PC-9 (cell line): Measurements from ENCODE around the gene CTRB2. TPM values are rescaled to one million over a fixed set of nuclear protein-coding genes. Genes with fewer than 3 reads are reported as not detected.
A peak's percentile ranks its signal among the peaks of the same experiment; 100 is the strongest.

Source experiments
- BruUV-seq: library from RNA; stranded (reverse); fragments of 400-500 nt; replicated peaks from 2 replicates; lab custom pipeline; 2021; lab: Mats Ljungman, UMichigan
- CTCF ChIA-PET: fragments of 300-600 bp; sonication (Branson Sonifier 250); formaldehyde crosslinking; loops from one replicate; lab custom pipeline; 2022; ENCODE audit warnings: antibody characterized with exemption; lab: Charles Lee
- POLR2A ChIA-PET: fragments of 300-600 bp; sonication (Branson Sonifier 250); formaldehyde crosslinking; loops from one replicate; lab custom pipeline; 2022; ENCODE audit warnings: antibody characterized with exemption; ENCODE audit not compliant: unreplicated experiment; lab: Charles Lee
- DNase-seq, 2 experiments: peaks; one replicate each; pipeline versions ENCODE4 v3.0.0 to v3.0.0-alpha.2; 2015 to 2022; ENCODE audit warnings: mixed read lengths in 1 of 2
- H2AFZ ChIP-seq: fragments of 200-600 bp; sonication (generic); 2 replicates; pipeline ENCODE4 v1.8.1; 2017; ENCODE audit warnings: antibody characterized with exemption
- H3F3A ChIP-seq: fragments of 200-600 bp; sonication (generic); 2 replicates; pipeline ENCODE4 v1.8.1; 2017; ENCODE audit warnings: antibody characterized with exemption, mild to moderate bottlenecking, low read depth; ENCODE audit not compliant: insufficient read depth
- H3K27ac ChIP-seq: fragments of 200-600 bp; sonication (generic); 2 replicates; pipeline ENCODE4 v1.6.1; 2016; ENCODE audit warnings: mixed run types
- H3K27me3 ChIP-seq: fragments of 200-600 bp; sonication (generic); 2 replicates; pipeline ENCODE4 v1.6.1; 2016; ENCODE audit warnings: low read depth, mixed run types; ENCODE audit not compliant: insufficient read depth
- H3K36me3 ChIP-seq: fragments of 200-600 bp; sonication (generic); 2 replicates; pipeline ENCODE4 v1.6.1; 2016; ENCODE audit warnings: low read depth, mixed run types
- H3K4me1 ChIP-seq: fragments of 200-600 bp; sonication (generic); replicated peaks from 2 replicates; pipeline ENCODE4 v1.6.1; 2016; ENCODE audit warnings: mixed run types; ENCODE audit not compliant: insufficient read depth
- H3K4me2 ChIP-seq: fragments of 200-600 bp; sonication (generic); 2 replicates; pipeline ENCODE4 v1.6.1; 2017; ENCODE audit warnings: mixed run types
- H3K4me3 ChIP-seq: fragments of 200-600 bp; sonication (generic); 2 replicates; pipeline ENCODE4 v1.6.1; 2016; ENCODE audit warnings: mixed run types
- H3K79me2 ChIP-seq: fragments of 200-600 bp; sonication (generic); 2 replicates; pipeline ENCODE4 v1.6.1; 2017; ENCODE audit warnings: low read depth, mixed run types
- H3K9me2 ChIP-seq: fragments of 200-600 bp; sonication (generic); 2 replicates; pipeline ENCODE4 v1.8.1; 2017; ENCODE audit warnings: mild to moderate bottlenecking; ENCODE audit not compliant: insufficient read depth
- H3K9me3 ChIP-seq: fragments of 200-600 bp; sonication (generic); 2 replicates; pipeline ENCODE4 v1.8.1; 2016; ENCODE audit warnings: low read depth; ENCODE audit not compliant: insufficient read depth
- H4K20me1 ChIP-seq: fragments of 200-600 bp; sonication (generic); 2 replicates; pipeline ENCODE4 v1.8.1; 2017; ENCODE audit not compliant: insufficient read depth
- EZH2 ChIP-seq: fragments of 200-600 bp; sonication (generic); IDR thresholded peaks from 2 replicates; pipeline ENCODE4 v1.8.0; 2017; ENCODE audit warnings: antibody characterized with exemption, low read depth
- intact Hi-C: fragments of 100-400 bp; cut with micrococcal nuclease; formaldehyde crosslinking; loops from one replicate; pipeline ENCODE4 v1.10.0; 2022; ENCODE audit not compliant: unreplicated experiment
- total RNA-seq: library from RNA; stranded (reverse); gene quantifications from 2 replicates; pipeline ENCODE4 v1.2.3, GENCODE V29; 2021
- TF ChIP-seq, protein P1 (sequence below): fragments of 200-600 bp; sonication (generic); conservative IDR thresholded peaks from 2 replicates; pipeline ENCODE4 v1.6.1; 2017; ENCODE audit warnings: mixed run types, antibody characterized with exemption, mild to moderate bottlenecking, moderate library complexity

Gene CTRB2
- total RNA-seq, 1 experiment from 2014 or later: not detected

DNA sequence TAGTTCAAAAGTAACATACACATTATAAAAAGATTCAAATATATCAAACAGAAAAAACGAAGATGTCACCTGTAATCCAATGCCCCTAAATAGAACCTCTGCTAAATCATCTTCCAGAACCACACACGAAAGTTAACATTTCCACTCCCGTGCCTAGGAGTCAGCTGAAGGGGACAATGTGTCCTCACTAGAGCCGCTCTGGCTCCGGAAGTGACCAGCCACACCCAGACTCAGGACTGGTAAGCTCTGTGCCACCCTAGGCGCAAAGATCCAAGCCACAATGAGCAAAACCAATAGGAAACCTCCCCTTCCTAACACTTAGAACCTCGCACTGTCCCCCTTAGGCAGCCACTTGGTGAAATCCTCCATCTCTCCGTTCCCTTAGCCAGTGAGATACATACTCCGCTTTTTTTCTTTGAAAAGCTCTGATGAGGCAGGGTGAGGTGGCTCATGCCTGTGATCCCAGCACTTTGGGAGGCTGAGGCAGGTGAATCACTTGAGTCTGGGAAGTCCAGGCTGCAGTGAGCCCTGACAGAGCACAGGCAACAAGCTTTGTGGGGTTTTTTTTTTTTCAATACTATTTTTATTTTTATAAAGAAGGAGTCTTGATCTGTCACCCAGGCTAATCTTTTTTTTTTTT lies 23.6 kb upstream of the CTRB2 start:
- H3K27me3 ChIP-seq: no peaks in the 10 kb centered on the region
- intact Hi-C loops: loop anchor here (5.0 kb wide), 1 partner anchor 77 kb away; no protein-coding TSS in a partner anchor
- peaks cover 14% of the 10 kb centered on the region for H4K20me1 ChIP-seq
- no peak overlapping the region for H3K4me3 ChIP-seq
- H3F3A ChIP-seq: peaks cover 5% of the 10 kb centered on the region; the same call in 1 of the 2 replicates
- TF ChIP-seq, protein P1, sequence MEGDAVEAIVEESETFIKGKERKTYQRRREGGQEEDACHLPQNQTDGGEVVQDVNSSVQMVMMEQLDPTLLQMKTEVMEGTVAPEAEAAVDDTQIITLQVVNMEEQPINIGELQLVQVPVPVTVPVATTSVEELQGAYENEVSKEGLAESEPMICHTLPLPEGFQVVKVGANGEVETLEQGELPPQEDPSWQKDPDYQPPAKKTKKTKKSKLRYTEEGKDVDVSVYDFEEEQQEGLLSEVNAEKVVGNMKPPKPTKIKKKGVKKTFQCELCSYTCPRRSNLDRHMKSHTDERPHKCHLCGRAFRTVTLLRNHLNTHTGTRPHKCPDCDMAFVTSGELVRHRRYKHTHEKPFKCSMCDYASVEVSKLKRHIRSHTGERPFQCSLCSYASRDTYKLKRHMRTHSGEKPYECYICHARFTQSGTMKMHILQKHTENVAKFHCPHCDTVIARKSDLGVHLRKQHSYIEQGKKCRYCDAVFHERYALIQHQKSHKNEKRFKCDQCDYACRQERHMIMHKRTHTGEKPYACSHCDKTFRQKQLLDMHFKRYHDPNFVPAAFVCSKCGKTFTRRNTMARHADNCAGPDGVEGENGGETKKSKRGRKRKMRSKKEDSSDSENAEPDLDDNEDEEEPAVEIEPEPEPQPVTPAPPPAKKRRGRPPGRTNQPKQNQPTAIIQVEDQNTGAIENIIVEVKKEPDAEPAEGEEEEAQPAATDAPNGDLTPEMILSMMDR: no peak
- no peak for TF ChIP-seq EZH2
- H3K9me2 ChIP-seq: no peaks in the 10 kb centered on the region
- CTCF ChIA-PET: no interaction called here
- peaks cover 12% of the 10 kb centered on the region for H3K4me1 ChIP-seq
- no peak for DNase-seq
- peaks cover 4% of the 10 kb centered on the region; the same call in 1 of the 2 replicates for H3K36me3 ChIP-seq
- POLR2A ChIA-PET: interaction anchor here (0.6 kb wide), 1 partner anchor 15 kb away, joined by 20 read pairs; no protein-coding TSS in a partner anchor
- peaks cover 9% of the 10 kb centered on the region; the same call in 1 of the 2 replicates for H3K79me2 ChIP-seq
- no peaks in the 10 kb centered on the region for H3K9me3 ChIP-seq
- no peak overlapping the region for H2AFZ ChIP-seq
- H3K27ac ChIP-seq: no peak overlapping the region
- no TSS peak for BruUV-seq
- no peak overlapping the region for H3K4me2 ChIP-seq

DNA sequence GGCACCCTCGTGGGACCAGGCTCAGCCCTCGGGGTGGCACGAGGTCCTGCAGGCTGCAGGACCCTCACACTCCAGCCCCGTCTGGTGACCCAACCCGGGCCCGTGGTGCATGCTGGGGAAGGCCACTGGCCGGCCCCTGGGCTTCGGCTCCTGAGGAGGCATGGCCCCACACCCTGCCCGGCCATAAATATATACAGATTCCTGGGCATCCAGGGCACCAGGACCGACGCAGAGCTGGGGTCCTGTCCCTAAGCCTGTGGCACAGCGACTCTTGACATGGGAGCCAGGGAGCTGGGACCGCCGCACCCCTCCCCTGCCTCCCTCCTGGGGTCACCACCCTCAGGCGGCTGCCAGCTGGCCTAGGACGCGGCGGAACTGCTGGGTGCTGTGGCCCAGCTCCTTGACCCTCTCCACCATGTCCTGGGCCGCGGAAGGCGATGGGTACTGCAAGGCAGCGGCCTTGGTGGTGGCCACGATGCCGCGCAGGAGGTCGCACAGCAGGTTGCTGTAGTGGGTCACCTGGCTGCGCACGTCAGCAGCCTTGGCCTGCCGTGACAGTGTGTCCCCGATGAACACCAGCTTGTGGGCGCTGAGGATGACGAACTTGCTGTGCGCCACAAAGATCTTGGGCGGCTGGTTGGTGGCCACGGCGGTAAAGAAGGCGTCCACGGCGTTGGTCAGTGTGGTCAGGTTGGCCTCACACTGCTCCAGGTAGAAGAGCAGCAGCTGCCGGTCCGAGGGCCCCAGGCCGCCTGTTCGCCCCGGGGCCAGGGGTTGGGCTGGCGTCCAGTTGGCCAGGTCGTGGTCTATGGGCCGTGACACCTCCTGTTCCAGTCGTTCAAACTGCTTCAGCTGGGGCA lies 22.4 kb upstream of the CTRB2 start:
- Histone ChIP-seq H3K4me3 (no peak overlapping the region), H3K9me2 (no peaks in the 10 kb centered on the region), H3F3A (peaks cover 5% of the 10 kb centered on the region; the same call in 1 of the 2 replicates), H2AFZ (no peak overlapping the region), H3K4me1 (peaks cover 6% of the 10 kb centered on the region), H3K4me2 (no peak overlapping the region), H4K20me1 (peaks cover 7% of the 10 kb centered on the region), H3K36me3 (peaks cover 4% of the 10 kb centered on the region; the same call in 1 of the 2 replicates), H3K27ac (no peak overlapping the region), H3K9me3 (no peaks in the 10 kb centered on the region), H3K79me2 (peaks cover 9% of the 10 kb centered on the region; the same call in 1 of the 2 replicates), H3K27me3 (no peaks in the 10 kb centered on the region)
- TF ChIP-seq, protein P1: no peak
- no peak for TF ChIP-seq EZH2
- POLR2A ChIA-PET: no interaction called here
- no TSS peak for BruUV-seq
- intact Hi-C loops: loop anchor here (5.0 kb wide), 1 partner anchor 78 kb away; no protein-coding TSS in a partner anchor
- peak in 1 of 2 experiments; percentile 28 for DNase-seq
- CTCF ChIA-PET: no interaction called here

DNA sequence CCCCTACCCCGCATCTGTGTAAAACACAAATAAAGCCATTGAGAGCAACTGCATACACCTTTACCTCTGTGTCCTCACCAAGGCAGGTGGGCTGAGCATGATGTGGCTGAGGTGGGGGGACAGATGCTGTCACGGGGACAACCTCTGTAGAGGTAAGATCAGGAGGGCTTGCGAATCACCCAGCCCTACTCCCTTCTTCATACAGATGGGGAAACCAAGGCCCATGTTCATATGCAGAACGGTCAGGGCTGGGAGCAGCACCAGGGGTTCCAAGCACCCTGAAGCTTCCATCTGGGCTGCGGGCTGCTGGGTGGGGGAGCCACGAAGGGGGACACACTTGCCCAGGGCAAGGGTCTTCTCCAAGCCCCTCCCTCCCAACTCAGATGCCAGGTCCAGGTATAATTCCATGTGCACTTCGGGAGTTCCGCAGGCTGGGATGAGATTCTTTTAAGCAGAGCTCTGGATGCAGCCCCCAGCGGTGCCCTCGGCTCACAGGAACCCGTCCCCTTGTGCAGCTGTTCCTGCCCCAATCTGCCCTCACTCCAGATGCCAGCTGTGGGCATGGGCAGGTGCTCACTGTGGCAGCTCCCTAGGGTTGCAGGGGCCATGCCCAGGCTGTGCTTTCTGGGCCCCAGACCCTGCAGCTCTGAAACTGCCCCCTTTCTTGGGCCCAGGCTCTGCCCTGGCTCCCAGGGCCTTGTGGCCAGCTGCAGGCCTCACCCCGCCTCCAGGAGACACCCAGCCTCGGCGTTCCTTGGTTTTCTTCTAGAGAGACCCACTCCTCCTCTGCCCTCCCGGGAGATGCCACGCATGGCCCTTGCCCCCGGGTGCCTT lies 21.4 kb upstream of the CTRB2 start:
- CTCF ChIA-PET: no interaction called here

More for the DNA sequence above, 21.4 kb upstream of the CTRB2 start:
- no peaks in the 10 kb centered on the region for H3K9me2 ChIP-seq
- no peak overlapping the region for H2AFZ ChIP-seq
- intact Hi-C loops: no loop called here
- peaks cover 4% of the 10 kb centered on the region; the same call in 1 of the 2 replicates for H3K36me3 ChIP-seq
- peaks cover 7% of the 10 kb centered on the region; the same call in 1 of the 2 replicates for H3K79me2 ChIP-seq
- POLR2A ChIA-PET: no interaction called here
- DNase-seq: peak in 1 of 2 experiments; percentile 17
- no TSS peak for BruUV-seq
- H3K4me2 ChIP-seq: no peak overlapping the region
- H4K20me1 ChIP-seq: peaks cover 6% of the 10 kb centered on the region
- H3K27me3 ChIP-seq: no peaks in the 10 kb centered on the region
- H3K4me1 ChIP-seq: no peaks in the 10 kb centered on the region
- peaks cover 5% of the 10 kb centered on the region; the same call in 1 of the 2 replicates for H3F3A ChIP-seq
- no peak for TF ChIP-seq EZH2
- TF ChIP-seq, protein P1: no peak
- no peak overlapping the region for H3K27ac ChIP-seq
- no peaks in the 10 kb centered on the region for H3K9me3 ChIP-seq
- H3K4me3 ChIP-seq: no peak overlapping the region
